Gastrocnemius medialis (tissue), 4 donors: ENCODE results near the gene CIB4. TPM values are rescaled to one million over a fixed set of nuclear protein-coding genes. Genes with fewer than 3 reads are reported as not detected.

ENCODE experiments used
- ATAC-seq, 2 donors: fragments of 150-250 bp; one replicate each; pipeline ENCODE4 v1.9.1; 2016
- DNase-seq, 2 donors: peaks; one replicate each; pipeline ENCODE4 v3.0.0-alpha.2; 2019
- H3K27ac ChIP-seq, 4 donors: fragments of 200-600 bp; sonication (generic); 1 replicate in 1 of 4; 2 replicates in 3 of 4; pipeline ENCODE4 v1.5.1; 2016 to 2018; ENCODE audit warnings: mild to moderate bottlenecking in 2 of 4, moderate library complexity in 1 of 4
- H3K27me3 ChIP-seq, 3 donors: fragments of 200-600 bp; sonication (generic) in 2 of 3; 1 replicate in 1 of 3; 2 replicates in 2 of 3; pipeline versions ENCODE4 v1.5.1 to v1.6.0; 2016 to 2019; ENCODE audit warnings: mild to moderate bottlenecking in 1 of 3, moderate library complexity in 1 of 3
- H3K36me3 ChIP-seq, 2 donors: fragments of 200-600 bp; sonication (generic) in 1 of 2; one replicate each; pipeline ENCODE4 v1.5.1; 2017 to 2018
- H3K4me1 ChIP-seq, 2 donors: fragments of 200-600 bp; sonication (generic) in 1 of 2; one replicate each; pipeline ENCODE4 v1.5.1; 2016 to 2017; ENCODE audit warnings: mild to moderate bottlenecking in 2 of 2
- H3K4me3 ChIP-seq, 4 donors: fragments of 200-600 bp; sonication (generic) in 3 of 4; 1 replicate in 1 of 4; 2 replicates in 3 of 4; pipeline ENCODE4 v1.5.1; 2016 to 2019; ENCODE audit warnings: mild to moderate bottlenecking in 2 of 4
- H3K9me3 ChIP-seq, 3 donors: fragments of 200-600 bp; sonication (generic) in 2 of 3; 1 replicate in 1 of 3; 2 replicates in 2 of 3; pipeline ENCODE4 v1.5.1; 2016 to 2019
- CTCF ChIP-seq, 5 experiments: fragments of 450-650 bp in 3 of 5; fragments of 200-600 bp in 2 of 5; sonication (generic) in 2 of 5; IDR thresholded peaks in 4 of 5; conservative IDR thresholded peaks in 1 of 5; 1 replicate in 4 of 5; 2 replicates in 1 of 5; pipeline ENCODE4 v1.5.1; 2016 to 2019; ENCODE audit warnings: antibody characterized with exemption in 5 of 5, mild to moderate bottlenecking in 3 of 5, moderate library complexity in 3 of 5
- POLR2A ChIP-seq, 2 donors: fragments of 450-650 bp; IDR thresholded peaks; one replicate each; pipeline ENCODE4 v1.6.1; 2017; ENCODE audit warnings: antibody characterized with exemption in 2 of 2, mild to moderate bottlenecking in 2 of 2, moderate library complexity in 2 of 2
- in situ Hi-C, 4 donors: fragments of 200-750 bp; cut with MboI; loops; one replicate each; pipeline versions ENCODE4 v1.15.0 to v1.8.0; 2017; ENCODE audit warnings: low sequenced_read_pairs in 4 of 4
- intact Hi-C: fragments of 100-400 bp; cut with DNase I; formaldehyde crosslinking; loops from one replicate; pipeline ENCODE4 v1.15.1; 2023; ENCODE audit warnings: low total_unique reads
- total RNA-seq, 4 donors: library from RNA; depleted of rRNA; stranded (reverse); fragments of >200 nt; gene quantifications; one replicate each; pipeline versions ENCODE4 v1.1.0 to v1.2.3, GENCODE V29; 2016

Gene CIB4
- total RNA-seq, 4 donors from 2014 or later = not detected

GRCh38 chr2:26564121-26564644, 77.0 kb downstream of the CIB4 start:
- Histone ChIP-seq H3K9me3 (no peaks in the 10 kb centered on the region), H3K36me3 (no peaks in the 10 kb centered on the region), H3K27me3 (peaks cover 19 to 22% (median 20%) of the 10 kb centered on the region in 3 donors), H3K27ac (no peak overlapping the region), H3K4me1 (peaks cover 11 to 12% of the 10 kb centered on the region in 2 donors), H3K4me3 (no peak overlapping the region)
- intact Hi-C loops = no loop called here
- TF ChIP-seq CTCF (IDR thresholded peaks at IDR 0.05 in 4 of 5, conservative IDR thresholded peaks at IDR 0.05 in 1 of 5) (no peak), POLR2A (IDR thresholded peaks at IDR 0.05) (no peak)
- DNase-seq = no peak
- no peak for ATAC-seq
- in situ Hi-C loops = no loop called here

- Histone ChIP-seq H3K4me1 (peaks cover 11 to 12% of the 10 kb centered on the region in 2 donors), H3K4me3 (no peak overlapping the region), H3K9me3 (no peaks in the 10 kb centered on the region), H3K36me3 (no peaks in the 10 kb centered on the region), H3K27ac (no peak overlapping the region), H3K27me3 (peaks cover 19 to 23% (median 22%) of the 10 kb centered on the region in 3 donors)
- no peak for TF ChIP-seq POLR2A (IDR thresholded peaks at IDR 0.05)
- no peak for TF ChIP-seq CTCF (IDR thresholded peaks at IDR 0.05 in 4 of 5, conservative IDR thresholded peaks at IDR 0.05 in 1 of 5)
- intact Hi-C loops (no loop called here), in situ Hi-C loops (no loop called here)
- DNase-seq = no peak
- no peak for ATAC-seq
Measured at GRCh38 chr2:26563686-26564085, 77.5 kb downstream of the CIB4 start.

- H3K9me3 ChIP-seq = no peaks in the 10 kb centered on the region
- peak overlapping the region; percentile 46 to 59 (median 48) for H3K4me3 ChIP-seq
- H3K27me3 ChIP-seq = peaks cover 16 to 23% (median 22%) of the 10 kb centered on the region in 3 donors
- H3K27ac ChIP-seq = no peak overlapping the region
- H3K4me1 ChIP-seq = peaks cover 11 to 12% of the 10 kb centered on the region in 2 donors
- TF ChIP-seq POLR2A (IDR thresholded peaks at IDR 0.05) = no peak
- TF ChIP-seq CTCF (IDR thresholded peaks at IDR 0.05 in 4 of 5, conservative IDR thresholded peaks at IDR 0.05 in 1 of 5) = no peak
- no peak for DNase-seq
- peak in 1 of 2 donors; percentile 18 for ATAC-seq
- in situ Hi-C loops = no loop called here
- no peaks in the 10 kb centered on the region for H3K36me3 ChIP-seq
- intact Hi-C loops = no loop called here
Measured at GRCh38 chr2:26562811-26563645, 78.1 kb downstream of the CIB4 start.

DNA sequence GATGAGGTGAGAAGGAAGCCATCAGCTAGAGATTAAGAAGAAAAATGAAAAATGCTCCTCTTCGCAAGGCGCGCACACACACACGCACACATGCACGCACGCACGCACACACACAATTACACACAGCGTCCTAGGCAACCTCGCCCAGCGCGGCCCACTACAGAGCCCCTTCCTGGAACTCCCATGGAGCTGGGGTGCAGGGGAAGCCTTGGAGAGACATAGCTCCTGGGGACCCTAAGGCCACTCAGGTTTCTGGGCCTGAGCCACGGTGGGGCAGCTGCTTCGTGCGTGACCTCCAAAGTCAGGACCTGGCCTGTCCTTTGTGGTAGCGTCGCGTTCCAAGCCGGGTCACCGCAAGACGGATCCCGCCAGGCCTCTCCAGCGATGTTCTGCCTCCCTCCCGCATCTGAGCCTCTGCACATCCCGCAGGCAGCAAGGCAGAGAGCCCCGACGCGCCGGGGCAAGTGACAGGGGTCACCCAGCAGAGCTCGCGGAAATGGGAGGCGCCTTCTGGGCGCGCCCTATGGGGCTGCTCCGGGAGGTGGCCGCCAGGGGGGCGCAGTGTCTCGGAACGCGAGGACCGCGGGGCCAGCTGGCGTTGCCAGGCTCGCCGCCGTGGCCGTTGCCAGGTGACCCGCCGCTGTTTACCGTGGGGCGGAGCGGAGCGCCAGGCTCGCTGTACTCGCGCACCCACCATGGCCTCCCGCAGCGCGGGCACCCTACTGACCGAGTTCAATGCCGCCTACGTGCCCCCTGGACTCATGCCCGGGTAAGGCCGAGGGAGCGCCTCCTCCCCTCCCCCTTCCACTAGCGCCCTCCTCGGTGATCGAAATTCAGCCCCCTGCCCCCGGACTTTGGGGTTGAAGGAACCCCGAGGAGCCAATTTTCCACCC, 79.0 kb downstream of the CIB4 start:
- peaks cover 13 to 23% (median 19%) of the 10 kb centered on the region in 3 donors for H3K27me3 ChIP-seq

More for the DNA sequence above, 79.0 kb downstream of the CIB4 start:
- intact Hi-C loops (no loop called here), in situ Hi-C loops (no loop called here)
- Histone ChIP-seq H3K27ac (no peak overlapping the region), H3K4me1 (peaks cover 11 to 12% of the 10 kb centered on the region in 2 donors), H3K9me3 (no peaks in the 10 kb centered on the region), H3K36me3 (no peaks in the 10 kb centered on the region), H3K4me3 (peak overlapping the region; percentile 46 to 59 (median 48))
- DNase-seq (peak in 1 of 2 donors; percentile 23), ATAC-seq (peak in 1 of 2 donors; percentile 58)
- no peak for TF ChIP-seq POLR2A (IDR thresholded peaks at IDR 0.05)
- peak in 1 of 5 experiments; percentile 20 for TF ChIP-seq CTCF (IDR thresholded peaks at IDR 0.05 in 4 of 5, conservative IDR thresholded peaks at IDR 0.05 in 1 of 5)
